ENCODE measurements around the gene RTEL1. TPM values are rescaled to one million over a fixed set of nuclear protein-coding genes. Genes with fewer than 3 reads are reported as not detected.
A peak's percentile ranks its signal among the peaks of the same experiment; 100 is the strongest.

The RTEL1 gene
- total RNA-seq, 1 experiment from 2014 or later, result 6.4 TPM

DNA sequence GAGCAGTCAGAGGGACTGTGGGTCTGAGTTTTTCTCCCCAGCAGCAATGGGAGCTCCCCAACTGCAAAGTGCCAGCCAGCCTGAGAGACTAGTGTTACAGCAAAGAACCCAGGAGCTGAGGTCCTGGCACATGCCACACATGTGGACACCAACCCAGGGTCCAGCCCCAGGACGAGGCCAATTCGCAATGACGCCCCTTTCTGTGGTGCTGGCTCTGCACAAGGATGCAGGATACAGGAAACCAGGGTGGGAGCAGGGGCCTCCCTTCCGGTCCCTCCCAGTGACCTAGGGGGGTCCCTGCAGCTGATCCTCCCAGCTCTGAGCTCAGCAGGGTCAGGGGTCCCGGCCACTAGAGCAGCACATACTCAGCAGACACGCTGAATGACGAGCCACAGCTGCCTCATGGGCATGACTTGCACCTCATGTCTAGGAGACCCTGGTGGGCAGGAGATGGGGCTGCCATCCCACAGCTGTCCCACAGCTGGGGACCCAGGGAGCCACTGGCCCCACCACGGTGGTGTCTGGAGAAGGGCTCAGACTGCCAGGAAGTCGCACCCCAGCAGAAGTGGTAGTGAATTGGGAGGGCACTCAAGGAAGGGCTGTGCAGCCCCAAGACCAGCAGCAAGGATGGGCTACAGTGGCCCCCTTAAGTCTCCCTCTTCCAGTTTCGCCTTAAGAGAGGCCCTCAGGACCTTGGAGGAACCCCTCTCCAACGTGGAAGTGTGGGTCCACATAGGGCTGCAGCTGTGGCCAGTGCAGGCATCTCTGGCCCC is 46.0 kb downstream of the RTEL1 start:
- no peak overlapping the region for H3K27ac ChIP-seq (ENCODE audit: low read length)
- H3K27me3 ChIP-seq (ENCODE audit: low read length), result no peaks in the 10 kb centered on the region
- no peak overlapping the region for H3K4me2 ChIP-seq (ENCODE audit: low read depth, low read length, poor library complexity, severe bottlenecking)
- H3K4me3 ChIP-seq (ENCODE audit: low read length), result no peak overlapping the region
- no peak for DNase-seq
- no peak overlapping the region for H2AFZ ChIP-seq (ENCODE audit: low read length)
- H3K9ac ChIP-seq (ENCODE audit: low read length), result no peak overlapping the region
- H3K9me3 ChIP-seq (ENCODE audit: low read length), result no peaks in the 10 kb centered on the region
- H4K20me1 ChIP-seq (ENCODE audit: insufficient read depth, low read depth, low read length), result peaks cover 13% of the 10 kb centered on the region; the same call in 1 of the 2 replicates
- H3K9me2 ChIP-seq (replicated peaks; ENCODE audit: insufficient read depth, low read length), result no peaks in the 10 kb centered on the region
- peaks cover 24% of the 10 kb centered on the region for H3K4me1 ChIP-seq (ENCODE audit: low read length)
- peaks cover 14% of the 10 kb centered on the region for H3K36me3 ChIP-seq (ENCODE audit: insufficient read depth, low read length)
- peaks cover 34% of the 10 kb centered on the region for H3K79me2 ChIP-seq (ENCODE audit: low read length)

DNA sequence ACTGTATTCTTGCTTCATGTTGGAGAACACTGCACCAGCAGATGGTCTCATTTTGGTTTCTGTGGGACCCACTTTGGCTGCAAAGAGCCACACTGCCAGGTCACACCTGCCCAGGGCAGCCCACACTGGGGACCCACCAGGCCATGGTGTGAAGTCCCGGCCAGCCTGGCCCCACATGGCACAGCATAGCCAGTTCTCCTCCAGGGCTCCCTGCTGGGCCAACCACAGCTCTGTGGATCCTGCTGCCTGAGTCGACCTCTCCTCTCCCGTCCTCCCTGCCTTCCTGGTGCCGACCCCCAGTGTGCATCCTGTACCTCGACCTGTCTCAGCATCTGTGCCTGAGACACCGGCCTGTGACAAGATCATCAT is 46.6 kb downstream of the RTEL1 start:
- H3K27me3 ChIP-seq (ENCODE audit: low read length), result no peaks in the 10 kb centered on the region
- peaks cover 38% of the 10 kb centered on the region for H3K79me2 ChIP-seq (ENCODE audit: low read length)
- no peak overlapping the region for H3K4me2 ChIP-seq (ENCODE audit: low read depth, low read length, poor library complexity, severe bottlenecking)
- H3K9ac ChIP-seq (ENCODE audit: low read length), result no peak overlapping the region
- H3K27ac ChIP-seq (ENCODE audit: low read length), result no peak overlapping the region
- H3K4me3 ChIP-seq (ENCODE audit: low read length), result no peak overlapping the region
- no peak for DNase-seq
- H3K9me3 ChIP-seq (ENCODE audit: low read length), result no peaks in the 10 kb centered on the region
- peaks cover 25% of the 10 kb centered on the region for H3K4me1 ChIP-seq (ENCODE audit: low read length)
- peaks cover 14% of the 10 kb centered on the region for H3K36me3 ChIP-seq (ENCODE audit: insufficient read depth, low read length)
- peaks cover 13% of the 10 kb centered on the region; the same call in 1 of the 2 replicates for H4K20me1 ChIP-seq (ENCODE audit: insufficient read depth, low read depth, low read length)
- H2AFZ ChIP-seq (ENCODE audit: low read length), result no peak overlapping the region
- H3K9me2 ChIP-seq (replicated peaks; ENCODE audit: insufficient read depth, low read length), result no peaks in the 10 kb centered on the region

DNA sequence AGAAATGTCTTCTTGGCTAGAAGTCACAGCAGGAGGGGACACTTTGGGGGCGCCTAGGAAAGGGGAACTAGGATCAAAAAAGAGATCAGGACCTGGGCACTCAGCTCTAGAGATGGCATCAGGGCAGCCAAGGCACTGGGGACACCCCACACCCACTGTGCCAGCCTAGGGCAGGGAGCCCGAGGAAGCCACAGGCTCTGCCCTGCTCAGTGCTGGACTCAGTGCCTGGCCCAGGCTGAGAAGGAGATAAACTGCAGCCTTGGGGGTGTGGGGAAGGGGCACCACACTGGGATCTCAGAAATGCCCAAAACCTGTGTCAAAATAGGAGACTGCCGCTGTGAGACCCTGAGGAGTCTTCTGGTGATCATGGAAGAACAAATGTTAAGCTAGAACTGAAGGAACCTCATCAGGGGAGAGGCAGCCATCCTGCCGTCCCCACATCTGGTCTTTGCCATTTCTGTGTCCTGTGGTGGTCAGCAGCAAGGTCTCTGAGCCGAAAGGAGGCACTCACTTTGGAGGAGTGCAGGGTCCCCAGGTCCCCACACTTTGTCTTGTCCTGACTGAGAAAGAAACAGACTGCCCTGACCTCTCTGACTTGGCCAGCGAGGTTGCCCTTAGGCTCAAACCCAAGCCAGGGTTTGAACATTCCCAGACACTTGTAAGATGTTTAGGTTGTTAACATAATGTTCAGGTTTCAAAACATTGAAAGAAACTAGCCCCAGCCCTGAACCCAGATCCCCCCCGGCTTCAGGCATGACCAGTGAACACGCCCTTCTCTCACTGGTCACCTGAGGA is 47.3 kb downstream of the RTEL1 start:
- peaks cover 20% of the 10 kb centered on the region for H3K4me1 ChIP-seq (ENCODE audit: low read length)
- no peak overlapping the region for H3K9ac ChIP-seq (ENCODE audit: low read length)
- H3K9me3 ChIP-seq (ENCODE audit: low read length), result no peaks in the 10 kb centered on the region
- peaks cover 41% of the 10 kb centered on the region for H3K79me2 ChIP-seq (ENCODE audit: low read length)
- H2AFZ ChIP-seq (ENCODE audit: low read length), result no peak overlapping the region
- no peak overlapping the region for H3K27ac ChIP-seq (ENCODE audit: low read length)
- no peak overlapping the region for H3K4me2 ChIP-seq (ENCODE audit: low read depth, low read length, poor library complexity, severe bottlenecking)
- DNase-seq, result no peak
- H3K9me2 ChIP-seq (replicated peaks; ENCODE audit: insufficient read depth, low read length), result no peaks in the 10 kb centered on the region
- H3K36me3 ChIP-seq (ENCODE audit: insufficient read depth, low read length), result peaks cover 14% of the 10 kb centered on the region
- peaks cover 13% of the 10 kb centered on the region; the same call in 1 of the 2 replicates for H4K20me1 ChIP-seq (ENCODE audit: insufficient read depth, low read depth, low read length)
- H3K27me3 ChIP-seq (ENCODE audit: low read length), result no peaks in the 10 kb centered on the region
- peak overlapping the region; percentile 97; the same call in 1 of the 2 replicates for H3K4me3 ChIP-seq (ENCODE audit: low read length)

GRCh38 chr20:63706027-63706695 is 48.0 kb downstream of the RTEL1 start:
- H3K79me2 ChIP-seq (ENCODE audit: low read length), result peaks cover 49% of the 10 kb centered on the region
- peak overlapping the region; percentile 94 for H3K9ac ChIP-seq (ENCODE audit: low read length)
- H2AFZ ChIP-seq (ENCODE audit: low read length), result no peak overlapping the region
- peak overlapping the region; percentile 94 for H3K4me2 ChIP-seq (ENCODE audit: low read depth, low read length, poor library complexity, severe bottlenecking)
- H3K4me3 ChIP-seq (ENCODE audit: low read length), result peak overlapping the region; percentile 97
- H3K27ac ChIP-seq (ENCODE audit: low read length), result no peak overlapping the region
- no peaks in the 10 kb centered on the region for H3K9me3 ChIP-seq (ENCODE audit: low read length)
- peaks cover 13% of the 10 kb centered on the region; the same call in 1 of the 2 replicates for H4K20me1 ChIP-seq (ENCODE audit: insufficient read depth, low read depth, low read length)
- no peaks in the 10 kb centered on the region for H3K27me3 ChIP-seq (ENCODE audit: low read length)
- peaks cover 21% of the 10 kb centered on the region for H3K36me3 ChIP-seq (ENCODE audit: insufficient read depth, low read length)
- H3K9me2 ChIP-seq (replicated peaks; ENCODE audit: insufficient read depth, low read length), result no peaks in the 10 kb centered on the region
- DNase-seq, result no peak
- H3K4me1 ChIP-seq (ENCODE audit: low read length), result peaks cover 20% of the 10 kb centered on the region

GRCh38 chr20:63706852-63707557 is 48.9 kb downstream of the RTEL1 start:
- peaks cover 57% of the 10 kb centered on the region for H3K79me2 ChIP-seq (ENCODE audit: low read length)
- no peak overlapping the region for H2AFZ ChIP-seq (ENCODE audit: low read length)
- peak overlapping the region; percentile 97 for H3K4me3 ChIP-seq (ENCODE audit: low read length)

DNA sequence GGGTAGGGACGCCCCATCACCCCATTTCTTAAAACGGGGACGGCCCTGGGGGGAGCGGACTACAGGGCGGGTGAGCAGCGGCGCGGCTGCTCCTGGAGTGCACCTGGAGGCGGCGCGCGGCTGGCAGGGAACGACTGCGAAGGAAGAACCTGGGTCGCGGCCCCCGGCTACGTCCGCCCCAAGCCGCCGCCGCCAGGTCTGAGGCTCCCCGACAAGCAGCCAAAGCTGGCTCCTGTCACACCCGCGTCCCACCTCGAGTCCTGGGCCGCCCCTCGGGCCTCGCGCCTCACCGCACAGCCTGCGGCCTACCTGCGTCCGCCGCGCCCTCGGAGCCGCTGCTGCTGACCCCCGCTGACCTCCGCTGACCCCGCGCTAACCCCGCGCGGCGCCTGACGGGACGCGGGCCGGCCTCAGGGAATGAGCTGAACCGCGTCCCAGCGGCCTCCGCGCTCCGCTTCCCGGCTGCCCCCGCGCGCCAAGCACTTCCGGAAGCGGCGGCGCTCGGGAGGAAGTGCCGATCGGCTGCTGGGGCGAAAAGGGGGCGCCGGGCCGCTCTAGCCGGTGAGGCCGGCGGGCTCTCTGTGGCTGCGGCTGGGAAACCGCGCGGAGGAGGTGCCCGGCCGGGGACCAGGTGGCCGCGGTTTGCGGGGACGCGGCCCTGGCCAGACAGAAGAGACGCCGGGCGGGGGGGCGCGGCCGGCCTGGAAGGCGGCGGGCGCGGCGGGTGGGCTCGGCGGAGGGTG is 49.6 kb downstream of the RTEL1 start, which contains the start of the genes ARFRP1 and ZGPAT:
Gene ARFRP1, minus strand, starts transcription at position 419 of the 743 bp plus-strand sequence. CDS start 885 bp downstream, outside the sequence.
Gene ZGPAT, plus strand, starts transcription at position 482 of the 743 bp plus-strand sequence. CDS start 542 bp downstream, outside the sequence.
- Histone ChIP-seq H4K20me1 (ENCODE audit: insufficient read depth, low read depth, low read length) (peaks cover 13% of the 10 kb centered on the region; the same call in 1 of the 2 replicates), H3K9me3 (ENCODE audit: low read length) (no peaks in the 10 kb centered on the region), H3K27ac (ENCODE audit: low read length) (peak within 1 kb of the TSS; percentile 7; the same call in 1 of the 2 replicates), H3K4me3 (ENCODE audit: low read length) (peak within 1 kb of the TSS; percentile 97), H3K9ac (ENCODE audit: low read length) (peak within 1 kb of the TSS; percentile 94), H3K27me3 (ENCODE audit: low read length) (no peaks in the 10 kb centered on the region), H3K9me2 (replicated peaks; ENCODE audit: insufficient read depth, low read length) (no peaks in the 10 kb centered on the region), H3K36me3 (ENCODE audit: insufficient read depth, low read length) (peaks cover 36% of the 10 kb centered on the region), H2AFZ (ENCODE audit: low read length) (no peak within 1 kb of the TSS), H3K79me2 (ENCODE audit: low read length) (peaks cover 64% of the 10 kb centered on the region), H3K4me1 (ENCODE audit: low read length) (peaks cover 20% of the 10 kb centered on the region), H3K4me2 (ENCODE audit: low read depth, low read length, poor library complexity, severe bottlenecking) (peak within 1 kb of the TSS; percentile 94)
- peak; percentile 94 for DNase-seq

More at GRCh38 chr20:63706852-63707557, 48.9 kb downstream of the RTEL1 start:
- peak overlapping the region; percentile 7; the same call in 1 of the 2 replicates for H3K27ac ChIP-seq (ENCODE audit: low read length)
- no peaks in the 10 kb centered on the region for H3K27me3 ChIP-seq (ENCODE audit: low read length)
- H3K4me1 ChIP-seq (ENCODE audit: low read length), result peaks cover 20% of the 10 kb centered on the region
- H3K4me2 ChIP-seq (ENCODE audit: low read depth, low read length, poor library complexity, severe bottlenecking), result peak overlapping the region; percentile 94
- no peaks in the 10 kb centered on the region for H3K9me2 ChIP-seq (replicated peaks; ENCODE audit: insufficient read depth, low read length)
- peak overlapping the region; percentile 94 for H3K9ac ChIP-seq (ENCODE audit: low read length)
- no peaks in the 10 kb centered on the region for H3K9me3 ChIP-seq (ENCODE audit: low read length)
- peaks cover 13% of the 10 kb centered on the region; the same call in 1 of the 2 replicates for H4K20me1 ChIP-seq (ENCODE audit: insufficient read depth, low read depth, low read length)
- DNase-seq, result peak; percentile 77
- peaks cover 28% of the 10 kb centered on the region for H3K36me3 ChIP-seq (ENCODE audit: insufficient read depth, low read length)
